HCT116 (cell line): Measurements from ENCODE around the gene CPA2. TPM values are rescaled to one million over a fixed set of nuclear protein-coding genes. Genes with fewer than 3 reads are reported as not detected.

ENCODE experiments used
- ATAC-seq: fragments of 200-7000 bp; cut with Tn5 transposase; 2 replicates; pipeline ENCODE4 v1.9.1; 2020; ENCODE audit warnings: mild to moderate bottlenecking, moderate library complexity
- BruUV-seq: library from RNA; stranded (reverse); fragments of 400-500 nt; replicated peaks from 2 replicates; lab custom pipeline; 2021; lab: Mats Ljungman, UMichigan
- CTCF ChIA-PET: fragments of 300-600 bp; sonication (Branson Sonifier 250); formaldehyde crosslinking; loops from one replicate; lab custom pipeline; 2021; ENCODE audit warnings: antibody characterized with exemption; lab: Charles Lee
- POLR2A ChIA-PET: fragments of 300-600, 350-600 bp; sonication (Branson Sonifier 250); formaldehyde crosslinking; loops from one replicate; lab custom pipeline; 2021; ENCODE audit warnings: antibody characterized with exemption; lab: Charles Lee
- RAD21 ChIA-PET, 2 experiments: fragments of 300-600 bp; sonication (Branson Sonifier 250); formaldehyde crosslinking; loops; one replicate each; lab custom pipeline; 2023; ENCODE audit warnings: low total read pairs in 2 of 2; ENCODE audit not compliant: uncharacterized antibody in 2 of 2, unreplicated experiment in 2 of 2, low non-redundant PET in 1 of 2; lab: Charles Lee
- DNase-seq: peaks from one replicate; pipeline ENCODE4 v3.0.0-alpha.2; 2010; ENCODE audit warnings: low read depth, low spot score
- H2AFZ ChIP-seq: fragments of 200-600 bp; shearing (Covaris generic), sonication (generic); 2 replicates; pipeline ENCODE4 v1.6.1; 2017; ENCODE audit warnings: low read depth, mixed run types, mixed read lengths, antibody characterized with exemption, low read length; ENCODE audit not compliant: poor library complexity, severe bottlenecking
- H3K27ac ChIP-seq: 2 replicates; pipeline ENCODE4 v1.5.1; 2012; ENCODE audit warnings: low read depth, low read length
- H3K27me3 ChIP-seq: fragments of 200-600 bp; sonication (generic); 2 replicates; pipeline ENCODE4 v1.6.1; 2016; ENCODE audit warnings: mixed run types, low read length, mixed read lengths; ENCODE audit not compliant: insufficient read depth
- H3K36me3 ChIP-seq, 2 experiments: fragments of 200-500 bp in 1 of 2; fragments of 200-600 bp in 1 of 2; sonication (Bioruptor generic) in 1 of 2; sonication (generic) in 1 of 2; 2 replicates each; pipeline versions ENCODE4 v1.5.1 to v1.6.1; 2014 to 2016; ENCODE audit warnings: low read length in 2 of 2, inconsistent platforms in 1 of 2, mixed read lengths in 1 of 2, mixed run types in 1 of 2; ENCODE audit not compliant: insufficient read depth in 2 of 2, control insufficient read depth in 1 of 2
- H3K4me1 ChIP-seq, 2 experiments: fragments of 200-600 bp in 1 of 2; sonication (generic) in 1 of 2; 2 replicates each; pipeline versions ENCODE4 v1.5.1 to v1.6.1; 2012 to 2017; ENCODE audit warnings: low read length in 2 of 2, inconsistent platforms in 1 of 2, mild to moderate bottlenecking in 1 of 2, mixed read lengths in 1 of 2, mixed run types in 1 of 2, moderate library complexity in 1 of 2; ENCODE audit not compliant: insufficient read depth in 2 of 2, control insufficient read depth in 1 of 2
- H3K4me2 ChIP-seq: fragments of 200-600 bp; sonication (generic); 2 replicates; pipeline ENCODE4 v1.6.1; 2017; ENCODE audit warnings: mixed run types, low read length, mixed read lengths
- H3K4me3 ChIP-seq, 2 experiments: fragments of 200-600 bp in 1 of 2; sonication (generic) in 1 of 2; replicated peaks in 1 of 2; 2 replicates each; pipeline ENCODE4 v1.5.1; 2011 to 2016; ENCODE audit warnings: low read length in 2 of 2, control low read depth in 1 of 2, low read depth in 1 of 2, mild to moderate bottlenecking in 1 of 2, mixed read lengths in 1 of 2, mixed run types in 1 of 2
- H3K79me2 ChIP-seq: fragments of 200-600 bp; sonication (generic); 2 replicates; pipeline ENCODE4 v1.6.1; 2017; ENCODE audit warnings: mild to moderate bottlenecking, mixed run types, low read length, moderate library complexity, mixed read lengths; ENCODE audit not compliant: insufficient read depth
- H3K9ac ChIP-seq: fragments of 200-600 bp; sonication (generic); 2 replicates; pipeline ENCODE4 v1.6.1; 2016; ENCODE audit warnings: low read length, mixed read lengths
- H3K9me2 ChIP-seq: fragments of 200-600 bp; sonication (generic), shearing (Covaris generic); 2 replicates; pipeline ENCODE4 v1.6.1; 2017; ENCODE audit warnings: mixed run types, mild to moderate bottlenecking, moderate library complexity; ENCODE audit not compliant: insufficient read depth
- H3K9me3 ChIP-seq, 2 experiments: fragments of 200-500 bp in 1 of 2; fragments of 200-600 bp in 1 of 2; sonication (Bioruptor generic) in 1 of 2; sonication (generic) in 1 of 2; 2 replicates each; pipeline ENCODE4 v1.6.1; 2014 to 2017; ENCODE audit warnings: low read length in 2 of 2, mixed read lengths in 2 of 2, inconsistent platforms in 1 of 2, low read depth in 1 of 2, mild to moderate bottlenecking in 1 of 2, mixed run types in 1 of 2, moderate library complexity in 1 of 2; ENCODE audit not compliant: control insufficient read depth in 1 of 2, insufficient read depth in 1 of 2
- H4K20me1 ChIP-seq: fragments of 200-600 bp; sonication (generic), shearing (Covaris generic); 2 replicates; pipeline ENCODE4 v1.6.1; 2017; ENCODE audit warnings: mixed run types, mild to moderate bottlenecking, moderate library complexity; ENCODE audit not compliant: insufficient read depth
- CBX3 ChIP-seq: IDR thresholded peaks from 2 replicates; pipeline ENCODE4 v1.6.1; 2012; ENCODE audit warnings: low read depth
- CEBPB ChIP-seq: IDR thresholded peaks from 2 replicates; pipeline ENCODE4 v1.6.1; 2012; ENCODE audit warnings: low read depth
- EGR1 ChIP-seq: IDR thresholded peaks from 2 replicates; pipeline ENCODE4 v1.6.1; 2012; ENCODE audit warnings: low read depth
- ELF1 ChIP-seq: IDR thresholded peaks from 2 replicates; pipeline ENCODE4 v1.6.1; 2012; ENCODE audit warnings: low read depth, borderline replicate concordance
- EZH2phosphoT487 ChIP-seq: fragments of 200-600 bp; IDR thresholded peaks from 2 replicates; pipeline ENCODE4 v1.6.1; 2018; ENCODE audit warnings: antibody characterized with exemption, borderline replicate concordance
- FOSL1 ChIP-seq: IDR thresholded peaks from 2 replicates; pipeline ENCODE4 v1.6.1; 2012; ENCODE audit warnings: low read depth
- JUND ChIP-seq: IDR thresholded peaks from 2 replicates; pipeline ENCODE4 v1.6.1; 2012
- POLR2A ChIP-seq: IDR thresholded peaks from 2 replicates; pipeline ENCODE4 v1.7.0; 2011; ENCODE audit warnings: borderline replicate concordance; ENCODE audit not compliant: insufficient read depth, insufficient read length; ENCODE audit errors: extremely low read depth
- POLR2AphosphoS5 ChIP-seq: IDR thresholded peaks from 2 replicates; pipeline ENCODE4 v1.6.1; 2011; ENCODE audit warnings: mild to moderate bottlenecking, low read depth, low read length, moderate library complexity
- RAD21 ChIP-seq: IDR thresholded peaks from 2 replicates; pipeline ENCODE4 v1.6.1; 2012; ENCODE audit warnings: low read depth, mild to moderate bottlenecking
- TCF7L2 ChIP-seq: IDR thresholded peaks from 2 replicates; pipeline ENCODE4 v1.7.0; 2011; ENCODE audit warnings: borderline replicate concordance, inconsistent platforms; ENCODE audit not compliant: insufficient read depth, insufficient read length; ENCODE audit errors: extremely low read depth
- YY1 ChIP-seq: IDR thresholded peaks from 2 replicates; pipeline ENCODE4 v1.6.1; 2011; ENCODE audit warnings: low read length, low read depth, moderate library complexity, mild to moderate bottlenecking; ENCODE audit not compliant: insufficient replicate concordance; ENCODE audit errors: extremely low read depth
- ZFX ChIP-seq: fragments of 450-650 bp; IDR thresholded peaks from 2 replicates; pipeline ENCODE4 v1.6.1; 2017
- intact Hi-C: fragments of 100-400 bp; cut with micrococcal nuclease; formaldehyde crosslinking; loops from 2 replicates; pipeline ENCODE4 v1.10.0; 2022
- total RNA-seq: library from RNA; stranded (reverse); gene quantifications from one replicate; pipeline ENCODE4 v1.2.1, GENCODE V29; 2021; ENCODE audit not compliant: unreplicated experiment
- TF ChIP-seq, protein P1 (sequence below), 3 experiments: fragments of 200-600 bp in 1 of 3; sonication (generic) in 1 of 3; IDR thresholded peaks in 2 of 3; conservative IDR thresholded peaks in 1 of 3; 2 replicates each; pipeline ENCODE4 v1.5.1; 2012 to 2017; ENCODE audit warnings: low read depth in 2 of 3, low read length in 2 of 3, antibody characterized with exemption in 1 of 3, borderline replicate concordance in 1 of 3, control low read depth in 1 of 3, mild to moderate bottlenecking in 1 of 3, mixed read lengths in 1 of 3, mixed run types in 1 of 3, moderate library complexity in 1 of 3; ENCODE audit not compliant: insufficient read depth in 1 of 3
- TF ChIP-seq, protein P2 (sequence below): IDR thresholded peaks from 2 replicates; pipeline ENCODE4 v1.6.1; 2012
- TF ChIP-seq, protein P3 (sequence below): IDR thresholded peaks from 2 replicates; pipeline ENCODE4 v1.6.1; 2012

The CPA2 gene
- total RNA-seq, 1 experiment from 2014 or later = 1.5 TPM

DNA sequence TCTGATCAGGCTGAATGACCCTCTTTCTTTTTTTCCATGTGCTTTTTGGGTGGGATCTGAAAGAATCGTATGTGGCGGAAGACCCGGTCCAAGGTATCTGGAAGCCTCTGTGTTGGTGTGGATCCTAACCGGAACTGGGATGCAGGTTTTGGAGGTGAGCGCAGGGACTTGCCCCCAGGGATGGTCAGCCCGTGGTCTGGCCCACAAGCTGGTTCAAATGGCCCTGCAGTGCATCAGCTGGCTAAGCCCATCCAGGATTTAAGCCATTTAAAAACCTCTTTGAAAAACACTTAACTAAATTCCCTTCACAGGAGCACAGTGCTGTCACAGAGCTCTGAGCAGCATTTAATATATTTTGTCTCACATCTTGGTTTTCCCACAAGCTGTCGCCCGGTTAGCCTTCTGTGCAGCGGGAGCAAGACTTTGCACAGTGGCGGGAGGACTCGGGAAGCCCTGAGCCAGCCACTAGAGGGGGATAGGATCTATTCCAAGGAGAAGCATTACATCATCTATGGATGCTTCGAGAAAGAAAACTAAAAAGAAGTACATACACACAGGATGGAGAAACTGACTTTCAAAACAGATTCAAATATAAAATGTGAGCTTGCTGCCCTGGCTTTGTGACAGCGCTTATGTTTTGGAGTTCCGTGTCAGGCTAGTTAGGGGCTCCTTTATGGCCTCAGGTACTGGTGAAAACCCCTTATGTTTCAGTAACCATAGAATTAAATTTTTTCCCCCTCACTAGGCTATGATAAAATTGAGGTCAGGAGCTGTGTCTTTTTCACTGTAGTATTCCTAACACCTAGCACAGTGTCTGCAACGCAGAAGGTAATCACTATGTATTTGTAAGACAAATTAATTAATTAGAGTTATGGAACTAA is 11.3 kb downstream of the CPA2 start:
- H3K27me3 ChIP-seq = no peaks in the 10 kb centered on the region
- H3K79me2 ChIP-seq = no peaks in the 10 kb centered on the region
- H3K4me3 ChIP-seq = no peak overlapping the region
- intact Hi-C loops = loop anchor here (10.0 kb wide), 1 partner anchor 207 kb away; no protein-coding TSS in a partner anchor
- RAD21 ChIA-PET = no interaction called here
- POLR2A ChIA-PET = no interaction called here
- no peak overlapping the region for H3K27ac ChIP-seq
- CTCF ChIA-PET = interaction anchor here (0.8 to 1.4 kb wide), 2 partner anchors 9 to 480 kb away, joined by 3 to 7 read pairs; no protein-coding TSS in a partner anchor
- H3K4me1 ChIP-seq = peaks cover 0 to 7% of the 10 kb centered on the region in 2 experiments; a peak in 1 of 4 replicates
- H3K36me3 ChIP-seq = no peaks in the 10 kb centered on the region
- H3K9ac ChIP-seq = no peak overlapping the region
- H4K20me1 ChIP-seq = no peaks in the 10 kb centered on the region
- H3K9me3 ChIP-seq = no peaks in the 10 kb centered on the region
- DNase-seq = peak; percentile 44
- TF ChIP-seq ELF1 (no peak), POLR2A (no peak), CBX3 (peak; percentile 62; the same call in 1 of the 2 replicates), CEBPB (peak; percentile 70), FOSL1 (no peak), RAD21 (peak; percentile 81), EGR1 (no peak), ZFX (no peak), EZH2phosphoT487 (no peak), YY1 (no peak), POLR2AphosphoS5 (no peak), TCF7L2 (no peak), JUND (no peak)
- TF ChIP-seq, protein P1, sequence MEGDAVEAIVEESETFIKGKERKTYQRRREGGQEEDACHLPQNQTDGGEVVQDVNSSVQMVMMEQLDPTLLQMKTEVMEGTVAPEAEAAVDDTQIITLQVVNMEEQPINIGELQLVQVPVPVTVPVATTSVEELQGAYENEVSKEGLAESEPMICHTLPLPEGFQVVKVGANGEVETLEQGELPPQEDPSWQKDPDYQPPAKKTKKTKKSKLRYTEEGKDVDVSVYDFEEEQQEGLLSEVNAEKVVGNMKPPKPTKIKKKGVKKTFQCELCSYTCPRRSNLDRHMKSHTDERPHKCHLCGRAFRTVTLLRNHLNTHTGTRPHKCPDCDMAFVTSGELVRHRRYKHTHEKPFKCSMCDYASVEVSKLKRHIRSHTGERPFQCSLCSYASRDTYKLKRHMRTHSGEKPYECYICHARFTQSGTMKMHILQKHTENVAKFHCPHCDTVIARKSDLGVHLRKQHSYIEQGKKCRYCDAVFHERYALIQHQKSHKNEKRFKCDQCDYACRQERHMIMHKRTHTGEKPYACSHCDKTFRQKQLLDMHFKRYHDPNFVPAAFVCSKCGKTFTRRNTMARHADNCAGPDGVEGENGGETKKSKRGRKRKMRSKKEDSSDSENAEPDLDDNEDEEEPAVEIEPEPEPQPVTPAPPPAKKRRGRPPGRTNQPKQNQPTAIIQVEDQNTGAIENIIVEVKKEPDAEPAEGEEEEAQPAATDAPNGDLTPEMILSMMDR (IDR thresholded peaks at IDR 0.05 in 2 of 3, conservative IDR thresholded peaks at IDR 0.05 in 1 of 3; ENCODE audit: borderline replicate concordance in 1 of 3, insufficient read depth in 1 of 3, low read depth in 2 of 3, low read length in 2 of 3) = peak; percentile 57 to 75 (median 70); a peak in 5 of 6 replicates
- TF ChIP-seq, protein P2, sequence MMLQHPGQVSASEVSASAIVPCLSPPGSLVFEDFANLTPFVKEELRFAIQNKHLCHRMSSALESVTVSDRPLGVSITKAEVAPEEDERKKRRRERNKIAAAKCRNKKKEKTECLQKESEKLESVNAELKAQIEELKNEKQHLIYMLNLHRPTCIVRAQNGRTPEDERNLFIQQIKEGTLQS = peak; percentile 68; the same call in 1 of the 2 replicates
- TF ChIP-seq, protein P3, sequence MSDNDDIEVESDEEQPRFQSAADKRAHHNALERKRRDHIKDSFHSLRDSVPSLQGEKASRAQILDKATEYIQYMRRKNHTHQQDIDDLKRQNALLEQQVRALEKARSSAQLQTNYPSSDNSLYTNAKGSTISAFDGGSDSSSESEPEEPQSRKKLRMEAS = 0 out of 2 replicates have a peak, but pooled peaks have one; percentile 17
- TF ChIP-seq, all 23 proteins: peak for 6
- no TSS peak for BruUV-seq
- Histone ChIP-seq H3K4me2 (no peak overlapping the region), H3K9me2 (no peaks in the 10 kb centered on the region), H2AFZ (peak overlapping the region; percentile 95)
- ATAC-seq = peak; percentile 96
